Activated CD4-positive, alpha-beta T cell treated with anti-CD3 and anti-CD28 coated beads for 36 hours (primary cell): Measurements from ENCODE around the gene ZFP64. TPM values are rescaled to one million over a fixed set of nuclear protein-coding genes. Genes with fewer than 3 reads are reported as not detected.
"Not testable (repeated sequence)": the region's sequence is repeated elsewhere in the genome, so short reads cannot be mapped to it uniquely, and the experiment has no call there.

Source experiments
- ATAC-seq: fragments of 200-7000 bp; cut with Tn5 transposase; one replicate; pipeline ENCODE4 v1.10.0; 2021; ENCODE audit warnings: mild to moderate bottlenecking, moderate library complexity
- CTCF ChIA-PET: fragments of 350-600 bp; sonication (Branson Sonifier 250); formaldehyde crosslinking; loops from one replicate; lab custom pipeline; 2021; ENCODE audit warnings: antibody characterized with exemption; lab: Charles Lee
- POLR2A ChIA-PET: fragments of 350-600 bp; sonication (Branson Sonifier 250); formaldehyde crosslinking; loops from one replicate; lab custom pipeline; 2021; ENCODE audit warnings: antibody characterized with exemption, inconsistent platforms; lab: Charles Lee
- DNase-seq: peaks from one replicate; pipeline ENCODE4 v3.0.0-alpha.2; 2020
- H3K27ac Mint-ChIP-seq: one replicate; pipeline ENCODE4 v1.8.0; 2021; ENCODE audit warnings: mixed read lengths
- H3K27me3 Mint-ChIP-seq: one replicate; pipeline ENCODE4 v1.8.0; 2021; ENCODE audit warnings: mixed read lengths
- H3K36me3 Mint-ChIP-seq: one replicate; pipeline ENCODE4 v1.8.0; 2021; ENCODE audit warnings: low read depth, mixed read lengths
- H3K4me1 Mint-ChIP-seq: one replicate; pipeline ENCODE4 v1.8.0; 2021; ENCODE audit warnings: mixed read lengths
- H3K4me3 Mint-ChIP-seq: one replicate; pipeline ENCODE4 v1.8.0; 2021; ENCODE audit warnings: mild to moderate bottlenecking, moderate library complexity, mixed read lengths
- H3K9me3 Mint-ChIP-seq: one replicate; pipeline ENCODE4 v1.8.0; 2021; ENCODE audit warnings: low read depth, mixed read lengths
- intact Hi-C, 2 experiments: fragments of 100-400 bp; cut with DNase I in 1 of 2; cut with micrococcal nuclease in 1 of 2; formaldehyde crosslinking; loops; one replicate each; pipeline versions ENCODE4 v1.14.2 to v1.15.1; 2022 to 2024; cut with DNase I, micrococcal nuclease
- total RNA-seq, 2 experiments: library from RNA; stranded (reverse); gene quantifications; one replicate each; pipeline ENCODE4 v1.2.3, GENCODE V29; 2021

The ZFP64 gene
- total RNA-seq, 2 experiments from 2014 or later = 12.2 to 16.5 TPM

GRCh38 chr20:52200870-52201269 lies 9.3 kb upstream of the ZFP64 start:
- Mint-ChIP-seq H3K4me1 (no peaks in the 10 kb centered on the region), H3K4me3 (no peak overlapping the region), H3K36me3 (no peaks in the 10 kb centered on the region), H3K27me3 (no peaks in the 10 kb centered on the region), H3K9me3 (no peaks in the 10 kb centered on the region), H3K27ac (no peak overlapping the region)
- CTCF ChIA-PET = no interaction called here
- intact Hi-C loops = no loop called here
- ATAC-seq (no peak), DNase-seq (no peak)
- POLR2A ChIA-PET = no interaction called here

GRCh38 chr20:52196845-52197244 lies 5.3 kb upstream of the ZFP64 start:
- POLR2A ChIA-PET = no interaction called here
- Mint-ChIP-seq H3K27me3 (no peaks in the 10 kb centered on the region), H3K27ac (no peak overlapping the region), H3K4me3 (no peak overlapping the region), H3K9me3 (no peaks in the 10 kb centered on the region), H3K4me1 (peaks cover 10% of the 10 kb centered on the region), H3K36me3 (no peaks in the 10 kb centered on the region)
- CTCF ChIA-PET = interaction anchor here (1.1 kb wide), 1 partner anchor 9 kb away, joined by 4 read pairs; no protein-coding TSS in a partner anchor
- DNase-seq (no peak), ATAC-seq (no peak)
- intact Hi-C loops = no loop called here

GRCh38 chr20:52193886-52194545 lies 2.4 kb upstream of the ZFP64 start:
- Mint-ChIP-seq H3K4me3 (no peak overlapping the region), H3K4me1 (peaks cover 15% of the 10 kb centered on the region), H3K36me3 (no peaks in the 10 kb centered on the region), H3K27me3 (no peaks in the 10 kb centered on the region), H3K9me3 (no peaks in the 10 kb centered on the region), H3K27ac (no peak overlapping the region)
- ATAC-seq = no peak
- intact Hi-C loops = no loop called here
- ChIA-PET POLR2A (interaction anchor here (0.6 kb wide), 1 partner anchor 390 kb away, joined by 4 read pairs; no protein-coding TSS in a partner anchor), CTCF (interaction anchor here (1.7 kb wide), 1 partner anchor 16 kb away, joined by 3 read pairs; no protein-coding TSS in a partner anchor)
- DNase-seq = no peak

GRCh38 chr20:52193133-52193532 lies 1.6 kb upstream of the ZFP64 start:
- no peaks in the 10 kb centered on the region for H3K36me3 Mint-ChIP-seq
- no peak overlapping the region for H3K27ac Mint-ChIP-seq
- DNase-seq (no peak), ATAC-seq (no peak)
- POLR2A ChIA-PET = no interaction called here
- no peaks in the 10 kb centered on the region for H3K27me3 Mint-ChIP-seq
- H3K4me1 Mint-ChIP-seq = peaks cover 15% of the 10 kb centered on the region
- intact Hi-C loops = no loop called here
- CTCF ChIA-PET = interaction anchor here (0.6 kb wide), 1 partner anchor 77 kb away, joined by 3 read pairs; no protein-coding TSS in a partner anchor
- peak overlapping the region; percentile 81 for H3K4me3 Mint-ChIP-seq
- H3K9me3 Mint-ChIP-seq = no peaks in the 10 kb centered on the region

- DNase-seq, H3K36me3 Mint-ChIP-seq, ATAC-seq, H3K27me3 Mint-ChIP-seq, H3K9me3 Mint-ChIP-seq, intact Hi-C loops, POLR2A ChIA-PET, H3K27ac Mint-ChIP-seq: not testable (repeated sequence)
- Mint-ChIP-seq H3K4me1 (peaks cover 15% of the 10 kb centered on the region), H3K4me3 (peak overlapping the region; percentile 81)
- CTCF ChIA-PET = interaction anchor here (0.6 to 2.2 kb wide), 3 partner anchors 10 to 78 kb away, joined by 3 to 7 read pairs (median 6); no protein-coding TSS in a partner anchor
Observed at GRCh38 chr20:52192719-52193007, 1.1 kb upstream of the ZFP64 start.

- DNase-seq (peak; percentile 69), ATAC-seq (peak; percentile 58)
- intact Hi-C loops = no loop called here
- CTCF ChIA-PET = interaction anchor here (0.6 to 2.2 kb wide), 8 partner anchors 11 to 811 kb away, joined by 3 to 7 read pairs (median 3); no protein-coding TSS in a partner anchor
- H3K27me3 Mint-ChIP-seq = no peaks in the 10 kb centered on the region
- peaks cover 15% of the 10 kb centered on the region for H3K4me1 Mint-ChIP-seq
- peak overlapping the region; percentile 89 for H3K27ac Mint-ChIP-seq
- POLR2A ChIA-PET = interaction anchor here (0.7 kb wide), 1 partner anchor 963 kb away, joined by 3 read pairs; no protein-coding TSS in a partner anchor
- peak overlapping the region; percentile 81 for H3K4me3 Mint-ChIP-seq
- H3K36me3 Mint-ChIP-seq = no peaks in the 10 kb centered on the region
- no peaks in the 10 kb centered on the region for H3K9me3 Mint-ChIP-seq
Observed at GRCh38 chr20:52191916-52192718, 538 bp upstream of the ZFP64 start.

GRCh38 chr20:52190437-52191131 lies 995 bp downstream of the ZFP64 start:
- ATAC-seq (peak; percentile 27), DNase-seq (peak; percentile 63)
- peak overlapping the region; percentile 92 for H3K27ac Mint-ChIP-seq
- intact Hi-C loops = no loop called here
- no peaks in the 10 kb centered on the region for H3K27me3 Mint-ChIP-seq
- peaks cover 15% of the 10 kb centered on the region for H3K4me1 Mint-ChIP-seq
- peak overlapping the region; percentile 81 for H3K4me3 Mint-ChIP-seq
- POLR2A ChIA-PET = no interaction called here
- H3K36me3 Mint-ChIP-seq = peaks cover 4% of the 10 kb centered on the region
- CTCF ChIA-PET = interaction anchor here (0.6 to 2.2 kb wide), 6 partner anchors 12 to 568 kb away, joined by 3 to 7 read pairs (median 3); no protein-coding TSS in a partner anchor
- H3K9me3 Mint-ChIP-seq = no peaks in the 10 kb centered on the region

GRCh38 chr20:52181766-52182165 lies 9.8 kb downstream of the ZFP64 start:
- ATAC-seq (no peak), DNase-seq (no peak)
- intact Hi-C loops = no loop called here
- CTCF ChIA-PET = interaction anchor here (0.6 to 0.7 kb wide), 2 partner anchors 15 to 49 kb away, joined by 3 read pairs; no protein-coding TSS in a partner anchor
- POLR2A ChIA-PET = no interaction called here
- Mint-ChIP-seq H3K36me3 (peaks cover 40% of the 10 kb centered on the region), H3K9me3 (no peaks in the 10 kb centered on the region), H3K4me1 (peaks cover 23% of the 10 kb centered on the region), H3K27me3 (no peaks in the 10 kb centered on the region), H3K27ac (no peak overlapping the region), H3K4me3 (no peak overlapping the region)

GRCh38 chr20:52180180-52180840 lies 11.3 kb downstream of the ZFP64 start:
- POLR2A ChIA-PET = interaction anchor here (1.1 kb wide), 1 partner anchor 966 kb away, joined by 7 read pairs; no protein-coding TSS in a partner anchor
- CTCF ChIA-PET = interaction anchor here (1.1 kb wide), 1 partner anchor 30 kb away, joined by 3 read pairs; no protein-coding TSS in a partner anchor
- peaks cover 39% of the 10 kb centered on the region for H3K36me3 Mint-ChIP-seq
- DNase-seq (no peak), ATAC-seq (no peak)
- H3K27ac Mint-ChIP-seq = peak overlapping the region; percentile 55
- no peaks in the 10 kb centered on the region for H3K27me3 Mint-ChIP-seq
- H3K9me3 Mint-ChIP-seq = no peaks in the 10 kb centered on the region
- no peak overlapping the region for H3K4me3 Mint-ChIP-seq
- H3K4me1 Mint-ChIP-seq = peaks cover 23% of the 10 kb centered on the region
- intact Hi-C loops = no loop called here

- no peaks in the 10 kb centered on the region for H3K9me3 Mint-ChIP-seq
- H3K27ac Mint-ChIP-seq = peak overlapping the region; percentile 55
- peak; percentile 50 for DNase-seq
- intact Hi-C loops = no loop called here
- ATAC-seq = peak; percentile 93
- H3K4me3 Mint-ChIP-seq = no peak overlapping the region
- H3K36me3 Mint-ChIP-seq = peaks cover 39% of the 10 kb centered on the region
- no peaks in the 10 kb centered on the region for H3K27me3 Mint-ChIP-seq
- POLR2A ChIA-PET = interaction anchor here (1.1 kb wide), 1 partner anchor 967 kb away, joined by 7 read pairs; no protein-coding TSS in a partner anchor
- peaks cover 23% of the 10 kb centered on the region for H3K4me1 Mint-ChIP-seq
- CTCF ChIA-PET = interaction anchor here (1.1 to 1.3 kb wide), 2 partner anchors 24 to 29 kb away, joined by 3 to 4 read pairs; no protein-coding TSS in a partner anchor
Observed at GRCh38 chr20:52179331-52180179, 12.0 kb downstream of the ZFP64 start.
